WERI-Rb-1 (cell line): ENCODE results near the gene STK11IP.

Experiments
- DNase-seq: peaks from one replicate; pipeline ENCODE4 v3.0.0-alpha.2; 2020
- H3K27ac ChIP-seq: fragments of 250-450 bp; sonication (Bioruptor Pico); 2 replicates; pipeline ENCODE4 v1.5.1; 2020; ENCODE audit warnings: mild to moderate bottlenecking, moderate library complexity
- H3K27me3 ChIP-seq: fragments of 250-450 bp; sonication (Bioruptor Pico); 2 replicates; pipeline ENCODE4 v1.5.1; 2021; ENCODE audit warnings: mild to moderate bottlenecking, low read depth, moderate library complexity; ENCODE audit not compliant: insufficient read depth, severe bottlenecking
- H3K36me3 ChIP-seq: fragments of 250-450 bp; sonication (Bioruptor Pico); 2 replicates; pipeline ENCODE4 v1.5.1; 2020; ENCODE audit warnings: mild to moderate bottlenecking, moderate library complexity
- H3K4me3 ChIP-seq: 2 replicates; pipeline ENCODE4 v1.5.1; 2011; ENCODE audit warnings: low read depth, mild to moderate bottlenecking, control low read depth, low read length
- H3K9me3 ChIP-seq: fragments of 250-450 bp; sonication (Bioruptor Pico); 2 replicates; pipeline ENCODE4 v1.5.1; 2021; ENCODE audit warnings: mild to moderate bottlenecking, moderate library complexity; ENCODE audit not compliant: severe bottlenecking
- TF ChIP-seq, protein P1 (sequence below): IDR thresholded peaks from 2 replicates; pipeline ENCODE4 v1.5.1; 2011; ENCODE audit warnings: low read depth, mild to moderate bottlenecking, control low read depth, inconsistent platforms, low read length

The STK11IP gene

DNA sequence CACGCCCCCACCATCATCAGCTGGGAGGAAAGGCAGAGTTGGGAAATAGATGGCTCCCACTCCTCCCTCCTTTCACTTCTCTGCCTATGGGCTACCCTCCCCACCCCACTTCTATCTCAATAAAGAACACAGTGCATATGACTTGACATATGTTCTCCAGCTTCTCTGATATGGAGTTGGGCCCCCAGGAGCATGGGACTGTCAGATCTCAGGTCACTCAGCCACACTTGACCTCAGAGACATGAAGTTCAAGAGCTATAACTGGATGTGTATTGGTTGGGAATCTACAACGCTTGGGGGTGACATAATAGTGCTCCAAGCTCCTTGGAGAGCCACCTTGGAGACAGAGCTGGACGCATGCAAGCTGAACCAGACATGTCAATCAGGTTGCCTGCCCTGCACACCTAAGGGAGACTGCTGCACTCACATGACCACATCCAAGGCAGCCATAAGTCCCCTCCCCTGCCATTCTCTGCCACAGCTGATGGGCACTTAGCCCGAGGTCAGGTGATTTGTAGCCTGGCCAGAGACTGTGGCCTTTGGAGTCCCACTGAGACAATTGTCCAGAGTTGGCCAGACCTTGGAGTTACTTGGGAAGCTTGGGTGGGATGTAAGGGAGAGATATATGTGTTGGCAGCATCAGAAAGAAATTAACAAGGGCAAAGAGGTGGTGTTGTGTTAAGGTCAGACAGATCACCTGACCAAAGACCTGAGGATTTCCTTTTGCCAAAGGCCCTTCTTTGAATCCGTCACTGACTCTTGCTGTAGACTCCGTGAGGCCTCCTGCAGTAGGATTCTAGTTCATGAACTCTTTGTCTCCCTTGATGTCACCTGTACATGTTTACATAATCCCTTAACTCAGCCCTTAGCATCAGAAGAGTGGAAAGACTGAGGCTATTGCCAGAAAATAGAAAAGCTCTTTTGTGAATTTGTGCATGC lies 21.8 kb upstream of the STK11IP start:
- no peaks in the 10 kb centered on the region for H3K36me3 ChIP-seq
- no peaks in the 10 kb centered on the region for H3K27me3 ChIP-seq
- H3K4me3 ChIP-seq, result no peak overlapping the region
- H3K27ac ChIP-seq, result no peak overlapping the region
- DNase-seq, result no peak
- TF ChIP-seq, protein P1, sequence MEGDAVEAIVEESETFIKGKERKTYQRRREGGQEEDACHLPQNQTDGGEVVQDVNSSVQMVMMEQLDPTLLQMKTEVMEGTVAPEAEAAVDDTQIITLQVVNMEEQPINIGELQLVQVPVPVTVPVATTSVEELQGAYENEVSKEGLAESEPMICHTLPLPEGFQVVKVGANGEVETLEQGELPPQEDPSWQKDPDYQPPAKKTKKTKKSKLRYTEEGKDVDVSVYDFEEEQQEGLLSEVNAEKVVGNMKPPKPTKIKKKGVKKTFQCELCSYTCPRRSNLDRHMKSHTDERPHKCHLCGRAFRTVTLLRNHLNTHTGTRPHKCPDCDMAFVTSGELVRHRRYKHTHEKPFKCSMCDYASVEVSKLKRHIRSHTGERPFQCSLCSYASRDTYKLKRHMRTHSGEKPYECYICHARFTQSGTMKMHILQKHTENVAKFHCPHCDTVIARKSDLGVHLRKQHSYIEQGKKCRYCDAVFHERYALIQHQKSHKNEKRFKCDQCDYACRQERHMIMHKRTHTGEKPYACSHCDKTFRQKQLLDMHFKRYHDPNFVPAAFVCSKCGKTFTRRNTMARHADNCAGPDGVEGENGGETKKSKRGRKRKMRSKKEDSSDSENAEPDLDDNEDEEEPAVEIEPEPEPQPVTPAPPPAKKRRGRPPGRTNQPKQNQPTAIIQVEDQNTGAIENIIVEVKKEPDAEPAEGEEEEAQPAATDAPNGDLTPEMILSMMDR, result no peak
- H3K9me3 ChIP-seq, result no peaks in the 10 kb centered on the region

DNA sequence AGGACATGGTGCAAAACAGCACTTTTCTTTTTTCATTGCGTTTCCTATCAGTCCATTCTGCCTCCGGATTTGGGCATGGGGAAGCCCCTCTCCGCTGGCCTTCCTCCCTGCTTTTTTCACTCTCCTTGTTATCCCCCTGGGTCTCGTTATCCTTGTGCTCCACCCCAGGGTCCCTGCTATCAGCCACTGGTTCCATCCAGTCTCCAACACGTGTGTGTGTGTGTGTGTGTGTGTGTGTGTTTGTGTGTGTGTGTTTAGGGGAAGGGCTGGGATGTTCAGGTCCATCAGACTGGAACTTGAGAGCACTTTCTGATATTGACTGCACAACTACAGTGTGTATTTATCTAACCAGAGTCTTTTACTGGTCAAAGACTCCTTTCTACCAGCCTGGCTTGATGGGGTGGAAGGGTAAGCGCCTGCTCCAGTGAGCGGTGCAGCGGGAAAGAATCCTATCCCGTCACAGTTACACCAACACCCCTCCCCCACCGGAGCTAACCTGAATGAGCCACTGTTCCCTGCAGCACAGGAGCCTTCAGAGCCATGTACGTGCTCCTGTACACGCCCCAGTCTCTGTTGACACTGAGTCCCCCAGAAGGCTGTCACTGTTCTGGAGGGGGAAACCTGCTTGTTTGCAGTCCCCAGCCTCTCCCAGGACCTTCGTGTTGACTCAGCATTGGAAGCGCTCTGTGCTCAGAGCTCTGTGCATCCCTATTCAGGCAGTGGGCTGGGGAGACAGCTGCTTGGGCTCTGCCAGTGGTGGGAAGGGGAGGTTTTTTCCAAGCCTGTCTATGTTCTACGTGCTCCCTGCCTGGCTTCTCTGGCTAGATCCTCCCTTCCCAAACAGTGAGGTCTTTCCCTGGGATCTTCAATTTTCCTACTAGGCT lies 20.9 kb upstream of the STK11IP start:
- H3K4me3 ChIP-seq, result peak overlapping the region; percentile 21
- DNase-seq, result peak; percentile 74

DNA sequence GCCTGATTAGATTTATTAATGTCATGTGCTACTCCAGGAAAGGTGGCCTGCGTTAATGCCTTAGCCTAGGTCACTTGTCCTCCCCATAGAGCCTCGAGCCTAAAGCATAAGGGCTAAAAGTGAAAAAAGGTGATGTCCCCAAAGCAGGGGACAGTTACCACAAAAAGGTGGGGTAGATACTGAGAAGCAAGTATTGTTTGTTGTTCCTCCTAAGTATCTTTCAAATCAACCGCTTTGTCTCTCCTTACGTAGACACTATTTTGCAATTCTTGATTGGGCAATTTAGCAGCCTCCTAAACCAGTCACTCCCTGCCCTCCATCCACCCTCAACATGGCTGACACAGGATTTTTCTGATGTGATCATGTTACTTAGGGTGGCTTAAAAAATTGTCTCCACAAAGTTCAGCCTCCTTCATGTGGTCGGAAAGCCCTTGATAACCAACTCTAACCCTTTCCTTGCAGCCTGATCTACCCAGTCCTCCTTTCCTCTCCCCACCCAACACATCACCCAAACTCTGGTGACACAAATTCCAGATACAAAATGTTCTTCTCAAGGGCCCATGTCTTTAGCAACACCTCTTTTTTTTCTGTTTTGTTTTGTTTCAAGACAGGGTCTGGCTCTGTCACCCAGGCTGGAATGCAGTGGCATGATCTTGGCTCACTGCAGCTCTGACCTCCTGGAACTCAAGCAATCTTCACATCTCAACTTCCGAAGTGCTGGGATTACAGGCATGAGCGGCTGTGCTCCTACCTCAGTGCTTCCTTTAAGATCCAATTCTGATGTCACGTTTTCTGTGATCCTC lies 18.6 kb upstream of the STK11IP start:
- no peak overlapping the region for H3K4me3 ChIP-seq
- H3K36me3 ChIP-seq, result no peaks in the 10 kb centered on the region
- TF ChIP-seq, protein P1, result no peak
- no peak overlapping the region for H3K27ac ChIP-seq
- no peak for DNase-seq
- no peaks in the 10 kb centered on the region for H3K9me3 ChIP-seq
- H3K27me3 ChIP-seq, result no peaks in the 10 kb centered on the region

More for the DNA sequence above, 20.9 kb upstream of the STK11IP start:
- no peaks in the 10 kb centered on the region for H3K36me3 ChIP-seq
- H3K27ac ChIP-seq, result peak overlapping the region; percentile 33; the same call in 1 of the 2 replicates
- no peaks in the 10 kb centered on the region for H3K9me3 ChIP-seq
- TF ChIP-seq, protein P1, result no peak
- no peaks in the 10 kb centered on the region for H3K27me3 ChIP-seq

DNA sequence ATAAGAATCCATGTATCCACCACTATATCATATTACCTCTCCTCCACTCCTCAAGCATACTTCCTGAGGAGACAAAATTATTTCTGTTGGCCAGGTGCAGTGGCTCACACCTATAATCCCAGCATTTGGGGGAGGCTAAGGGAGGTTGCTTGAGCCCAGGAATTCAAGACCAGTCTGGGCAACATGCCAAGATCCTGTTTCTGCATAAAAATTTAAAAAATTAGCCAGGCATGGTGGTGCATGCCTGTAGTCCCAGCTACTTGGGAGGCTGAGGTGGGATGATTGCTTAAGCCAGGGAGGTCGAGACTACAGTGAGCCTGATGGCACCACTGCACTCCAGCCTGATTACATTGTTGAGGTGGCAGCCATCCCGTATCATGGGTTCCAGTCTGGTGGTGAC lies 16.3 kb upstream of the STK11IP start:
- no peaks in the 10 kb centered on the region for H3K36me3 ChIP-seq
- H3K4me3 ChIP-seq, result no peak overlapping the region
- no peaks in the 10 kb centered on the region for H3K27me3 ChIP-seq
- DNase-seq, result no peak
- no peaks in the 10 kb centered on the region for H3K9me3 ChIP-seq
- TF ChIP-seq, protein P1, result no peak
- no peak overlapping the region for H3K27ac ChIP-seq

DNA sequence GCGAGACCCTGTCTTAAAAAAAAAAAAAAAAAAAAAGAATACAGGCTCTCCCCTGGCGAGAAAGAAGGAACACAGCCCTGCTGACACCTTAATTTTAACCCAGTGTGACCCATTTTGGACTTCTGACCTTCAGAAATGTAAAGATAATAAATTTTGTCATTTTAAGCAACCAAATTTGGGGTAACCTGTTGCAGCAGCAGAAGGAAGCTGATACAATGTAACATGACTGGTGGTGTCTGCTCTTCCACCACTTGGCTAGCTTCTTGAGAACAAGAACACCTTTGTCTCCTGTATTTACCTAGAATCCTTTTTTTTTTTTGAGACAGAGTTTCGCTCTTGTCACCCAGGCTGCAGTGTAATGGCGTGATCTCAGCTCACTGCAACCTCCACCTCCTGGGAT lies 6.6 kb upstream of the STK11IP start:
- H3K4me3 ChIP-seq, result no peak overlapping the region
- no peaks in the 10 kb centered on the region for H3K9me3 ChIP-seq
- no peaks in the 10 kb centered on the region for H3K27me3 ChIP-seq
- TF ChIP-seq, protein P1, result no peak
- H3K36me3 ChIP-seq, result no peaks in the 10 kb centered on the region
- no peak for DNase-seq
- no peak overlapping the region for H3K27ac ChIP-seq
